ENCODE results near the gene SYT1. TPM values are rescaled to one million over a fixed set of nuclear protein-coding genes. Genes with fewer than 3 reads are reported as not detected.

The SYT1 gene
- total RNA-seq, 1 experiment from 2014 or later: 1.3 TPM

DNA sequence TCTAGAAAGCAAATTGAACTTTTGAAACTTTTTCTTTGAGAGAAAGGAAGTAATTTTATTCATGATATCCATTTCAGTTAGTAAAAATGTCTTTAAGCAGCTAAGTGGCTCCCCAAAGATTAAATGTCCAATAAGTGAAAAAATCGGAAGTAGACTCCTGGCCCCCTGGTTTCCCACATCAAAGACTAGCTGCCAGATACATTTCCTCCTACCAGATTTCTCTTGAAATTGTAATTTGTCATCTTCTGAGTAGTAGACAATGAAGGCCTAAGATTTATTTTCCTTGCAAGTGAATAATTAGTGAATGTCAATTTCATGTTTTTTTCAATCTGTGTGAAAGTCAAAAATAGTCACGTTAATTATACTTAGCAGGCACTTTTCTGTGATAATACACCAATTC is 321.9 kb downstream of the SYT1 start:
- no peak for DNase-seq
- CTCF ChIA-PET: interaction anchor here (0.7 kb wide), 1 partner anchor 685 kb away, joined by 3 read pairs; no protein-coding TSS in a partner anchor
- no peaks in the 10 kb centered on the region for H3K36me3 Mint-ChIP-seq (ENCODE audit: insufficient read depth, unreplicated experiment)
- H3K4me3 Mint-ChIP-seq (ENCODE audit: low read depth, unreplicated experiment): no peak overlapping the region
- intact Hi-C loops (cut with micrococcal nuclease; ENCODE audit: unreplicated experiment): no loop called here
- no peak overlapping the region for H3K27ac Mint-ChIP-seq (ENCODE audit: unreplicated experiment)
- no TSS peak for BruUV-seq (replicated peaks)
- no peak for TF ChIP-seq CTCF (IDR thresholded peaks at IDR 0.05; ENCODE audit: unreplicated experiment)
- H3K9me3 Mint-ChIP-seq (ENCODE audit: low read depth, unreplicated experiment): no peaks in the 10 kb centered on the region
- H3K27me3 Mint-ChIP-seq (ENCODE audit: unreplicated experiment): no peaks in the 10 kb centered on the region
- H3K4me1 Mint-ChIP-seq (ENCODE audit: low read depth, unreplicated experiment): no peaks in the 10 kb centered on the region

- no peak overlapping the region for H3K27ac Mint-ChIP-seq (ENCODE audit: unreplicated experiment)
- H3K4me1 Mint-ChIP-seq (ENCODE audit: low read depth, unreplicated experiment): no peaks in the 10 kb centered on the region
- H3K4me3 Mint-ChIP-seq (ENCODE audit: low read depth, unreplicated experiment): no peak overlapping the region
- CTCF ChIA-PET: interaction anchor here (0.7 kb wide), 1 partner anchor 686 kb away, joined by 3 read pairs; no protein-coding TSS in a partner anchor
- intact Hi-C loops (cut with micrococcal nuclease; ENCODE audit: unreplicated experiment): no loop called here
- no peaks in the 10 kb centered on the region for H3K36me3 Mint-ChIP-seq (ENCODE audit: insufficient read depth, unreplicated experiment)
- no peak for DNase-seq
- no peaks in the 10 kb centered on the region for H3K9me3 Mint-ChIP-seq (ENCODE audit: low read depth, unreplicated experiment)
- no peaks in the 10 kb centered on the region for H3K27me3 Mint-ChIP-seq (ENCODE audit: unreplicated experiment)
- BruUV-seq (replicated peaks): no TSS peak
- TF ChIP-seq CTCF (IDR thresholded peaks at IDR 0.05; ENCODE audit: unreplicated experiment): no peak
Observed at GRCh38 chr12:79187032-79187431, 322.5 kb downstream of the SYT1 start.

- intact Hi-C loops (cut with micrococcal nuclease; ENCODE audit: unreplicated experiment): no loop called here
Observed at GRCh38 chr12:79191391-79191790, 326.8 kb downstream of the SYT1 start.

DNA sequence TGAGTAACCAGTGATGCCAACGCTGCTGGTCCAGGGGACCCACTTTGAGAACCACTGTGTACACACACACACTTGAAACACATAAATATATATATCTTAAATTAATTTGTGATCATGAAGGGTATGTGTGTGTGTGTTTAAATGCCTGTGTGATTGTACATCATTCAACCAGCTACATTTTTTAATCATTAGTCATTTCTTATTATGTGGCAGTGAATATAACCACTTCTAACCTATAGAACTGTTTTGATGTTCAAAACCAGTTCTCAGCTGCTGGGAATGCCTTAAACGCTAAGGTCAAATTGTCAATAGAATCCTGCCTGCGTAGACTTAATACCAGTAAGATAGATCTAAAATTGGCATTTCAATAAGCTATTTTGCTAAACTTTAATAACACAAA is 330.0 kb downstream of the SYT1 start:
- Mint-ChIP-seq H3K36me3 (ENCODE audit: insufficient read depth, unreplicated experiment) (no peaks in the 10 kb centered on the region), H3K27me3 (ENCODE audit: unreplicated experiment) (no peaks in the 10 kb centered on the region), H3K4me1 (ENCODE audit: low read depth, unreplicated experiment) (peaks cover 16% of the 10 kb centered on the region), H3K27ac (ENCODE audit: unreplicated experiment) (no peak overlapping the region), H3K9me3 (ENCODE audit: low read depth, unreplicated experiment) (no peaks in the 10 kb centered on the region), H3K4me3 (ENCODE audit: low read depth, unreplicated experiment) (no peak overlapping the region)
- intact Hi-C loops (cut with micrococcal nuclease; ENCODE audit: unreplicated experiment): no loop called here
- TF ChIP-seq CTCF (IDR thresholded peaks at IDR 0.05; ENCODE audit: unreplicated experiment): no peak
- BruUV-seq (replicated peaks): no TSS peak
- CTCF ChIA-PET: interaction anchor here (0.7 kb wide), 1 partner anchor 453 kb away, joined by 3 read pairs; no protein-coding TSS in a partner anchor
- no peak for DNase-seq

More at GRCh38 chr12:79191391-79191790, 326.8 kb downstream of the SYT1 start:
- CTCF ChIA-PET: no interaction called here
- Mint-ChIP-seq H3K9me3 (ENCODE audit: low read depth, unreplicated experiment) (no peaks in the 10 kb centered on the region), H3K27ac (ENCODE audit: unreplicated experiment) (no peak overlapping the region), H3K4me1 (ENCODE audit: low read depth, unreplicated experiment) (no peaks in the 10 kb centered on the region), H3K27me3 (ENCODE audit: unreplicated experiment) (no peaks in the 10 kb centered on the region), H3K36me3 (ENCODE audit: insufficient read depth, unreplicated experiment) (no peaks in the 10 kb centered on the region), H3K4me3 (ENCODE audit: low read depth, unreplicated experiment) (no peak overlapping the region)
- BruUV-seq (replicated peaks): no TSS peak
- no peak for DNase-seq
- no peak for TF ChIP-seq CTCF (IDR thresholded peaks at IDR 0.05; ENCODE audit: unreplicated experiment)

All from Calu3 (cell line).